Trophoblast cell (in vitro differentiated cells and primary cell): ENCODE results near the gene OR10J4.

Source experiments
- DNase-seq, 2 donors: peaks; one replicate each; pipeline ENCODE4 v3.0.0-alpha.2; 2016
- H2AFZ ChIP-seq: 2 replicates; pipeline ENCODE4 v1.6.1; 2013; ENCODE audit warnings: low read length, moderate library complexity, mild to moderate bottlenecking; ENCODE audit not compliant: insufficient read depth, poor library complexity
- H2AK5ac ChIP-seq: 2 replicates; pipeline ENCODE4 v1.6.1; 2013; ENCODE audit warnings: mild to moderate bottlenecking, low read length
- H2BK120ac ChIP-seq: 2 replicates; pipeline ENCODE4 v1.6.1; 2013; ENCODE audit warnings: low read length, mild to moderate bottlenecking, moderate library complexity; ENCODE audit not compliant: insufficient read depth, poor library complexity
- H2BK12ac ChIP-seq: 2 replicates; pipeline ENCODE4 v1.6.1; 2013; ENCODE audit warnings: mild to moderate bottlenecking, low read length, moderate library complexity
- H2BK5ac ChIP-seq: 2 replicates; pipeline ENCODE4 v1.6.1; 2013; ENCODE audit warnings: low read length, low read depth, moderate library complexity, mild to moderate bottlenecking; ENCODE audit not compliant: poor library complexity
- H3K14ac ChIP-seq: 2 replicates; pipeline ENCODE4 v1.6.1; 2013; ENCODE audit warnings: mild to moderate bottlenecking, low read length
- H3K18ac ChIP-seq: 2 replicates; pipeline ENCODE4 v1.6.1; 2013; ENCODE audit warnings: mild to moderate bottlenecking, low read length
- H3K23ac ChIP-seq: 2 replicates; pipeline ENCODE4 v1.6.1; 2013; ENCODE audit warnings: low read length
- H3K27ac ChIP-seq: 2 replicates; pipeline ENCODE4 v1.5.1; 2013; ENCODE audit warnings: low read depth, mild to moderate bottlenecking, inconsistent platforms, low read length, moderate library complexity
- H3K27me3 ChIP-seq: 2 replicates; pipeline ENCODE4 v1.6.1; 2013; ENCODE audit warnings: inconsistent platforms, mild to moderate bottlenecking, low read length, moderate library complexity; ENCODE audit not compliant: insufficient read depth
- H3K36me3 ChIP-seq, 2 experiments: 1 replicate in 1 of 2; 2 replicates in 1 of 2; pipeline ENCODE4 v1.6.1; 2013; ENCODE audit warnings: low read length in 2 of 2, mild to moderate bottlenecking in 2 of 2, moderate library complexity in 1 of 2; ENCODE audit not compliant: insufficient read depth in 2 of 2, control insufficient read depth in 1 of 2
- H3K4ac ChIP-seq: 2 replicates; pipeline ENCODE4 v1.6.1; 2013; ENCODE audit warnings: low read depth, mild to moderate bottlenecking, low read length, moderate library complexity
- H3K4me1 ChIP-seq, 2 experiments: 1 replicate in 1 of 2; 2 replicates in 1 of 2; pipeline ENCODE4 v1.6.1; 2013; ENCODE audit warnings: low read length in 2 of 2, mild to moderate bottlenecking in 2 of 2, moderate library complexity in 1 of 2; ENCODE audit not compliant: insufficient read depth in 2 of 2, control insufficient read depth in 1 of 2
- H3K4me2 ChIP-seq: 2 replicates; pipeline ENCODE4 v1.6.1; 2013; ENCODE audit warnings: inconsistent platforms, mild to moderate bottlenecking, low read length, moderate library complexity
- H3K4me3 ChIP-seq: 2 replicates; pipeline ENCODE4 v1.5.1; 2013; ENCODE audit warnings: mild to moderate bottlenecking, low read depth, low read length, inconsistent platforms
- H3K79me1 ChIP-seq: one replicate; pipeline ENCODE4 v1.6.1; 2013; ENCODE audit warnings: low read length
- H3K79me2 ChIP-seq: 2 replicates; pipeline ENCODE4 v1.6.1; 2013; ENCODE audit warnings: low read length, mild to moderate bottlenecking; ENCODE audit not compliant: control insufficient read depth, insufficient read depth, poor library complexity
- H3K9ac ChIP-seq: 2 replicates; pipeline ENCODE4 v1.6.1; 2013; ENCODE audit warnings: mild to moderate bottlenecking, low read length
- H3K9me3 ChIP-seq: 2 replicates; pipeline ENCODE4 v1.6.1; 2013; ENCODE audit warnings: low read depth, mild to moderate bottlenecking, control low read depth, inconsistent platforms, low read length; ENCODE audit not compliant: insufficient read depth
- H4K12ac ChIP-seq: 2 replicates; pipeline ENCODE4 v1.6.1; 2013; ENCODE audit warnings: low read depth, mild to moderate bottlenecking, low read length, moderate library complexity
- H4K8ac ChIP-seq: 2 replicates; pipeline ENCODE4 v1.6.1; 2013; ENCODE audit warnings: low read depth, mild to moderate bottlenecking, low read length, moderate library complexity
- H4K91ac ChIP-seq: one replicate; pipeline ENCODE4 v1.6.1; 2013; ENCODE audit warnings: low read depth, mild to moderate bottlenecking, low read length, moderate library complexity
- WGBS: extraction: QIAGEN DNeasy Blood & Tissue Kit; methylation state at CpG from one replicate; pipeline ENCODE4 v1.1.7; 2013; ENCODE audit warnings: missing lambda C conversion rate; ENCODE audit not compliant: insufficient read length, insufficient coverage; ENCODE audit errors: extremely low coverage; 5-methylcytosine and 5-hydroxymethylcytosine counted together

The OR10J4 gene

DNA sequence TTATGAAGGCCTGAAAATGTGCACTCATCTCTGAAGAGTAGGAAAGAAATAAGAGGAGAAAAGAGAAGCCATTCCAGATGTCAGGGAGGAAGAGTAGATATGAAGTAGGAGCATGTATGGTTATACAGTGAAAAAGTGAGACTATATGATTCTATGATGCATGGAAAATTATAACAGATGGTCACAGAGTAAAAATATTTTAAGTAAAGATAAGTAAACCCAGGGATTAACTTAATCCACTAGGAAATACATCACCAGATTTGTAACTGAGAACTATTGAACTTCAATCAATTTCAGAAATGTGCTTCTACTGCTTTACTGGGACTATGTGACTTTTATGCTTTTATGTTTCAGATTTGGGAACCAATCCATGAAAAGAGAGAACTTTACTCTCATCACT lies 7.4 kb downstream of the OR10J4 start, which contains the start of gene OR10J1:
Gene OR10J1, plus strand, starts transcription at position 301 of the 400 bp plus-strand sequence. Its CDS starts 70 bp downstream, at position 371.
- no peak within 1 kb of the TSS for H3K18ac ChIP-seq
- H3K9me3 ChIP-seq, result peaks cover 2% of the 10 kb centered on the region
- no peaks in the 10 kb centered on the region for H3K79me1 ChIP-seq
- no peak within 1 kb of the TSS for H2BK120ac ChIP-seq
- no peak within 1 kb of the TSS for H3K9ac ChIP-seq
- DNase-seq, result no peak
- no peak within 1 kb of the TSS for H2BK5ac ChIP-seq
- H3K14ac ChIP-seq, result no peak within 1 kb of the TSS
- no peak within 1 kb of the TSS for H4K12ac ChIP-seq
- H4K8ac ChIP-seq, result no peak within 1 kb of the TSS
- no peak within 1 kb of the TSS for H2AK5ac ChIP-seq
- no peak within 1 kb of the TSS for H2AFZ ChIP-seq
- no peak within 1 kb of the TSS for H3K4me3 ChIP-seq
- no peak within 1 kb of the TSS for H3K4ac ChIP-seq
- no peak within 1 kb of the TSS for H3K4me2 ChIP-seq
- no peaks in the 10 kb centered on the region for H3K36me3 ChIP-seq
- H3K79me2 ChIP-seq, result no peaks in the 10 kb centered on the region
- H3K27me3 ChIP-seq, result no peaks in the 10 kb centered on the region
- no peak within 1 kb of the TSS for H3K23ac ChIP-seq
- H3K27ac ChIP-seq, result no peak within 1 kb of the TSS
- H4K91ac ChIP-seq, result no peak within 1 kb of the TSS
- no peaks in the 10 kb centered on the region for H3K4me1 ChIP-seq
- H2BK12ac ChIP-seq, result no peak within 1 kb of the TSS

- no peak overlapping the region for H3K4me2 ChIP-seq
- no peaks in the 10 kb centered on the region for H3K79me2 ChIP-seq
- H4K8ac ChIP-seq, result no peak overlapping the region
- no peak overlapping the region for H3K27ac ChIP-seq
- no peaks in the 10 kb centered on the region for H3K36me3 ChIP-seq
- no peak overlapping the region for H2AFZ ChIP-seq
- no peak overlapping the region for H3K4ac ChIP-seq
- H4K91ac ChIP-seq, result no peak overlapping the region
- no peaks in the 10 kb centered on the region for H3K79me1 ChIP-seq
- no peak overlapping the region for H4K12ac ChIP-seq
- H3K9ac ChIP-seq, result no peak overlapping the region
- H2BK5ac ChIP-seq, result no peak overlapping the region
- no peak overlapping the region for H2BK12ac ChIP-seq
- H3K18ac ChIP-seq, result no peak overlapping the region
- H2BK120ac ChIP-seq, result no peak overlapping the region
- no peak overlapping the region for H3K14ac ChIP-seq
- H3K4me3 ChIP-seq, result no peak overlapping the region
- H3K23ac ChIP-seq, result no peak overlapping the region
- H3K9me3 ChIP-seq, result peaks cover 2% of the 10 kb centered on the region
- H3K27me3 ChIP-seq, result no peaks in the 10 kb centered on the region
- H3K4me1 ChIP-seq, result no peaks in the 10 kb centered on the region
- no peak for DNase-seq
- H2AK5ac ChIP-seq, result no peak overlapping the region
Measured at GRCh38 chr1:159441360-159441759, 9.4 kb downstream of the OR10J4 start.

DNA sequence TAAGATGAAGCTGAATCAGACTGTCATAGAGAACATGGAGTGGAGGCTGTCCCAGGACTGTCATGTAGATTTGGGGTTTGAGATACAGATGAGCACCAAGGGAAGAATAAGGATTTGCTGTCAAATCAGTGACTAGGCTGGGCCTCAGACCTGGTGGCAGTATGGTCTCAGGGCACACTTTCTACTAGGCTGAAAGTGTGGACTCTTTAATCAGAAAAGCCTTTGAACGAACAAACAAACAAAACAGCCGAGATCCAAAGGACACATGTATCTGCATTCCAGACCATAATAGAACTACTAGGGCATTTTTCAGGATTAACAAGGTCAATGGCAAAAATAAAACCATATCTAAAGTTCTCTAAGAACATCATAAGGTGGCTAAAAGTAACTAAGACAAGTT lies 10.4 kb downstream of the OR10J4 start:
- no CpG with 5 or more reads among the region's 2 CpGs for WGBS
- Histone ChIP-seq H3K9ac (no peak overlapping the region), H3K4me2 (no peak overlapping the region), H3K23ac (no peak overlapping the region), H2BK120ac (no peak overlapping the region), H3K4me1 (no peaks in the 10 kb centered on the region), H3K79me2 (no peaks in the 10 kb centered on the region), H3K4me3 (no peak overlapping the region), H3K27ac (no peak overlapping the region), H2BK5ac (no peak overlapping the region), H2AFZ (no peak overlapping the region), H4K12ac (no peak overlapping the region), H3K36me3 (no peaks in the 10 kb centered on the region), H3K27me3 (no peaks in the 10 kb centered on the region), H4K91ac (no peak overlapping the region), H3K18ac (no peak overlapping the region), H3K14ac (no peak overlapping the region), H2AK5ac (no peak overlapping the region), H2BK12ac (no peak overlapping the region), H4K8ac (no peak overlapping the region), H3K9me3 (peaks cover 2% of the 10 kb centered on the region), H3K4ac (no peak overlapping the region), H3K79me1 (no peaks in the 10 kb centered on the region)
- no peak for DNase-seq

GRCh38 chr1:159443066-159443750 lies 11.2 kb downstream of the OR10J4 start:
- no peak overlapping the region for H2BK5ac ChIP-seq
- H3K36me3 ChIP-seq, result no peaks in the 10 kb centered on the region
- H3K4me2 ChIP-seq, result no peak overlapping the region
- H4K91ac ChIP-seq, result no peak overlapping the region
- H2AK5ac ChIP-seq, result no peak overlapping the region
- no peak overlapping the region for H2AFZ ChIP-seq
- H3K4ac ChIP-seq, result no peak overlapping the region
- no peak overlapping the region for H4K8ac ChIP-seq
- peaks cover 2% of the 10 kb centered on the region for H3K9me3 ChIP-seq
- no peak overlapping the region for H4K12ac ChIP-seq
- no peak for DNase-seq
- no peak overlapping the region for H3K27ac ChIP-seq
- no CpG with 5 or more reads among the region's 4 CpGs for WGBS
- no peak overlapping the region for H3K14ac ChIP-seq
- no peak overlapping the region for H2BK12ac ChIP-seq
- no peaks in the 10 kb centered on the region for H3K79me2 ChIP-seq
- H2BK120ac ChIP-seq, result no peak overlapping the region
- H3K18ac ChIP-seq, result no peak overlapping the region
- H3K4me1 ChIP-seq, result no peaks in the 10 kb centered on the region
- no peak overlapping the region for H3K23ac ChIP-seq
- no peaks in the 10 kb centered on the region for H3K27me3 ChIP-seq
- no peak overlapping the region for H3K4me3 ChIP-seq
- H3K79me1 ChIP-seq, result no peaks in the 10 kb centered on the region
- H3K9ac ChIP-seq, result no peak overlapping the region
